HepG2 (cell line): Measurements from ENCODE around the gene TMEM135. TPM values are rescaled to one million over a fixed set of nuclear protein-coding genes. Genes with fewer than 3 reads are reported as not detected.

Experiments used
- HNF1A ChIP-seq, 2 experiments: sonication (generic) in 1 of 2; formaldehyde crosslinking in 1 of 2; IDR thresholded peaks; 2 replicates each; pipeline versions ENCODE4 v1.4.0 to v1.6.1; 2016 to 2020; ENCODE audit warnings: borderline replicate concordance in 1 of 2, low read depth in 1 of 2, mild to moderate bottlenecking in 1 of 2, missing genetic modification reagents in 1 of 2
- MLXIP ChIP-seq: sonication (generic); formaldehyde crosslinking; IDR thresholded peaks from 2 replicates; pipeline ENCODE4 v1.9.0; 2021; ENCODE audit warnings: missing genetic modification reagents, borderline replicate concordance
- ZNF770 ChIP-seq: sonication (generic); formaldehyde crosslinking; IDR thresholded peaks from 2 replicates; pipeline ENCODE4 v1.5.0; 2020; ENCODE audit warnings: mild to moderate bottlenecking, missing genetic modification reagents
- polyA plus RNA-seq, 8 experiments: library from polyadenylated mRNA; depleted of rRNA in 3 of 8; stranded (reverse) in 7 of 8; unstranded in 1 of 8; fragments of >200 nt; fragmentation: Illumina TruSeq in 4 of 8; extraction: Trizol in 4 of 8; gene quantifications; 2 replicates each; pipeline versions ENCODE4 v1.2.1 to v1.2.3, GENCODE V29; 2011 to 2016; ENCODE audit warnings: low read depth in 4 of 8, missing spikeins in 1 of 8, mixed read lengths in 1 of 8; ENCODE audit not compliant: insufficient read depth in 1 of 8
- total RNA-seq, 5 experiments: library from RNA; depleted of rRNA; stranded (reverse); fragments of >200 nt; fragmentation: Illumina TruSeq; extraction: Trizol; gene quantifications; 2 replicates each; pipeline ENCODE4 v1.2.3, GENCODE V29; 2016; ENCODE audit warnings: low read depth in 1 of 5

The TMEM135 gene
- total and polyA plus RNA-seq, 2 of the 13 experiments (the other 11 are each of a cell fraction or from before 2014, with no cell fraction given), result 36.6 to 88.9 TPM

GRCh38 chr11:87228820-87229219 is 191.1 kb downstream of the TMEM135 start (continued):
- TF ChIP-seq MLXIP (no peak), ZNF770 (CRISPR knock-in tag) (no peak), HNF1A (IDR thresholded peaks at IDR 0.05; ENCODE audit: low read depth) (no peak), HNF1A (CRISPR knock-in tag; IDR thresholded peaks at IDR 0.05; ENCODE audit: borderline replicate concordance) (no peak)
